GM12878 (cell line): ENCODE measurements around the gene FBXL17. TPM values are rescaled to one million over a fixed set of nuclear protein-coding genes. Genes with fewer than 3 reads are reported as not detected.

Source experiments
- CREM ChIP-seq: IDR thresholded peaks from 2 replicates; pipeline ENCODE4 v1.6.1; 2014; ENCODE audit warnings: antibody characterized with exemption, low read depth
- SIX5 ChIP-seq: IDR thresholded peaks from 2 replicates; pipeline ENCODE4 v1.6.1; 2011; ENCODE audit warnings: mild to moderate bottlenecking, low read depth, low read length, moderate library complexity; ENCODE audit not compliant: severe bottlenecking
- SP1 ChIP-seq: IDR thresholded peaks from one replicate; pipeline ENCODE4 v1.6.1; 2011; ENCODE audit warnings: low read depth, low read length
- ZBED1 ChIP-seq: IDR thresholded peaks from 2 replicates; pipeline ENCODE4 v1.6.1; 2016; ENCODE audit warnings: borderline replicate concordance
- polyA plus RNA-seq, 11 experiments: library from polyadenylated mRNA; depleted of rRNA in 4 of 11; unstranded in 6 of 11; stranded (reverse) in 5 of 11; fragments of >200 nt; fragmentation: Nextera tagmentation in 4 of 11; fragmentation: Illumina TruSeq in 1 of 11; extraction: Ambion mirVana in 4 of 11; extraction: Trizol in 1 of 11; gene quantifications; 1 replicate in 1 of 11; 2 replicates in 10 of 11; pipeline versions ENCODE4 v1.2.1 to v1.2.3, GENCODE V29; 2011 to 2016; ENCODE audit warnings: inconsistent platforms in 2 of 11, missing spikeins in 2 of 11, low read depth in 1 of 11
- total RNA-seq, 4 experiments: library from RNA; depleted of rRNA in 3 of 4; stranded (reverse); fragments of >200 nt in 3 of 4; fragmentation: Illumina TruSeq in 1 of 4; extraction: Trizol in 1 of 4; gene quantifications; 2 replicates each; pipeline versions ENCODE4 v1.2.1 to v1.2.3, GENCODE V29; 2013 to 2021
- TF ChIP-seq, protein P1 (sequence below): fragments of 450-650 bp; formaldehyde crosslinking; IDR thresholded peaks from 2 replicates; pipeline ENCODE4 v1.5.0; 2022; ENCODE audit warnings: mild to moderate bottlenecking, missing genetic modification characterization
- TF ChIP-seq, protein P2 (sequence below): fragments of 450-650 bp; IDR thresholded peaks from 2 replicates; pipeline ENCODE4 v1.6.1; 2018; ENCODE audit warnings: mild to moderate bottlenecking, low read depth, moderate library complexity; ENCODE audit not compliant: partially characterized antibody
- TF ChIP-seq, protein P3 (sequence below): fragments of 450-650 bp; IDR thresholded peaks from 2 replicates; pipeline ENCODE4 v1.6.1; 2017; ENCODE audit warnings: low read depth, mild to moderate bottlenecking, moderate library complexity
- TF ChIP-seq, protein P4 (sequence below), 3 experiments: IDR thresholded peaks in 2 of 3; conservative IDR thresholded peaks in 1 of 3; 2 replicates each; pipeline ENCODE4 v1.5.1; 2011; ENCODE audit warnings: low read depth in 3 of 3, low read length in 3 of 3, mild to moderate bottlenecking in 3 of 3, control low read depth in 2 of 3, moderate library complexity in 2 of 3, inconsistent platforms in 1 of 3, mixed read lengths in 1 of 3; ENCODE audit not compliant: control insufficient read depth in 2 of 3, insufficient read depth in 1 of 3; ENCODE audit errors: extremely low read depth in 1 of 3

The FBXL17 gene
- total and polyA plus RNA-seq, 10 of the 15 experiments (the other 5 are each of a cell fraction or from before 2014, with no cell fraction given): 0.88 to 9.0 (median 4.4) TPM

DNA sequence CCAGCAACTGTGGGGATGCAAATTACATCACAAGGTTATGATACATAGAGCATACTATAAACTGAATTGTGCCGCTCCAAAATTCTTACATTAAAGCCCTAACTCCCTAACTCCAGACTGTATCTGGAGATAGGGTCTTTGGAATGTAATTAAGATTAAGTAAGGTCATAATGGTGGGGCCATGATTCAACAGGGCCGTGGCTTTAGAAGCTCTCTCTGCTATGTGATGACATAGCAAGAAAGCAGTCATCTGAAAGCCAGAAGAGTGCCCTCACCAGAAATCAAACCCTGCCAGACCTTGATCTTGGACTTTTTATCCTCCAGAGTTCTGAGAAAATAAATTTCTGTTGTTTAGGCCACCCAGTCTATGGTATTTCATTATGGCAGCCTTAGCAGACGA lies 123.9 kb downstream of the FBXL17 start (continued):
- TF ChIP-seq, protein P1, sequence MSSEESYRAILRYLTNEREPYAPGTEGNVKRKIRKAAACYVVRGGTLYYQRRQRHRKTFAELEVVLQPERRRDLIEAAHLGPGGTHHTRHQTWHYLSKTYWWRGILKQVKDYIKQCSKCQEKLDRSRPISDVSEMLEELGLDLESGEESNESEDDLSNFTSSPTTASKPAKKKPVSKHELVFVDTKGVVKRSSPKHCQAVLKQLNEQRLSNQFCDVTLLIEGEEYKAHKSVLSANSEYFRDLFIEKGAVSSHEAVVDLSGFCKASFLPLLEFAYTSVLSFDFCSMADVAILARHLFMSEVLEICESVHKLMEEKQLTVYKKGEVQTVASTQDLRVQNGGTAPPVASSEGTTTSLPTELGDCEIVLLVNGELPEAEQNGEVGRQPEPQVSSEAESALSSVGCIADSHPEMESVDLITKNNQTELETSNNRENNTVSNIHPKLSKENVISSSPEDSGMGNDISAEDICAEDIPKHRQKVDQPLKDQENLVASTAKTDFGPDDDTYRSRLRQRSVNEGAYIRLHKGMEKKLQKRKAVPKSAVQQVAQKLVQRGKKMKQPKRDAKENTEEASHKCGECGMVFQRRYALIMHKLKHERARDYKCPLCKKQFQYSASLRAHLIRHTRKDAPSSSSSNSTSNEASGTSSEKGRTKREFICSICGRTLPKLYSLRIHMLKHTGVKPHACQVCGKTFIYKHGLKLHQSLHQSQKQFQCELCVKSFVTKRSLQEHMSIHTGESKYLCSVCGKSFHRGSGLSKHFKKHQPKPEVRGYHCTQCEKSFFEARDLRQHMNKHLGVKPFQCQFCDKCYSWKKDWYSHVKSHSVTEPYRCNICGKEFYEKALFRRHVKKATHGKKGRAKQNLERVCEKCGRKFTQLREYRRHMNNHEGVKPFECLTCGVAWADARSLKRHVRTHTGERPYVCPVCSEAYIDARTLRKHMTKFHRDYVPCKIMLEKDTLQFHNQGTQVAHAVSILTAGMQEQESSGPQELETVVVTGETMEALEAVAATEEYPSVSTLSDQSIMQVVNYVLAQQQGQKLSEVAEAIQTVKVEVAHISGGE (CRISPR knock-in tag): no peak
- no peak for TF ChIP-seq SP1
- TF ChIP-seq, protein P2, sequence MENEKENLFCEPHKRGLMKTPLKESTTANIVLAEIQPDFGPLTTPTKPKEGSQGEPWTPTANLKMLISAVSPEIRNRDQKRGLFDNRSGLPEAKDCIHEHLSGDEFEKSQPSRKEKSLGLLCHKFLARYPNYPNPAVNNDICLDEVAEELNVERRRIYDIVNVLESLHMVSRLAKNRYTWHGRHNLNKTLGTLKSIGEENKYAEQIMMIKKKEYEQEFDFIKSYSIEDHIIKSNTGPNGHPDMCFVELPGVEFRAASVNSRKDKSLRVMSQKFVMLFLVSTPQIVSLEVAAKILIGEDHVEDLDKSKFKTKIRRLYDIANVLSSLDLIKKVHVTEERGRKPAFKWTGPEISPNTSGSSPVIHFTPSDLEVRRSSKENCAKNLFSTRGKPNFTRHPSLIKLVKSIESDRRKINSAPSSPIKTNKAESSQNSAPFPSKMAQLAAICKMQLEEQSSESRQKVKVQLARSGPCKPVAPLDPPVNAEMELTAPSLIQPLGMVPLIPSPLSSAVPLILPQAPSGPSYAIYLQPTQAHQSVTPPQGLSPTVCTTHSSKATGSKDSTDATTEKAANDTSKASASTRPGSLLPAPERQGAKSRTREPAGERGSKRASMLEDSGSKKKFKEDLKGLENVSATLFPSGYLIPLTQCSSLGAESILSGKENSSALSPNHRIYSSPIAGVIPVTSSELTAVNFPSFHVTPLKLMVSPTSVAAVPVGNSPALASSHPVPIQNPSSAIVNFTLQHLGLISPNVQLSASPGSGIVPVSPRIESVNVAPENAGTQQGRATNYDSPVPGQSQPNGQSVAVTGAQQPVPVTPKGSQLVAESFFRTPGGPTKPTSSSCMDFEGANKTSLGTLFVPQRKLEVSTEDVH: no peak
- TF ChIP-seq CREM: no peak
- no peak for TF ChIP-seq SIX5
- no peak for TF ChIP-seq ZBED1
- TF ChIP-seq, protein P3, sequence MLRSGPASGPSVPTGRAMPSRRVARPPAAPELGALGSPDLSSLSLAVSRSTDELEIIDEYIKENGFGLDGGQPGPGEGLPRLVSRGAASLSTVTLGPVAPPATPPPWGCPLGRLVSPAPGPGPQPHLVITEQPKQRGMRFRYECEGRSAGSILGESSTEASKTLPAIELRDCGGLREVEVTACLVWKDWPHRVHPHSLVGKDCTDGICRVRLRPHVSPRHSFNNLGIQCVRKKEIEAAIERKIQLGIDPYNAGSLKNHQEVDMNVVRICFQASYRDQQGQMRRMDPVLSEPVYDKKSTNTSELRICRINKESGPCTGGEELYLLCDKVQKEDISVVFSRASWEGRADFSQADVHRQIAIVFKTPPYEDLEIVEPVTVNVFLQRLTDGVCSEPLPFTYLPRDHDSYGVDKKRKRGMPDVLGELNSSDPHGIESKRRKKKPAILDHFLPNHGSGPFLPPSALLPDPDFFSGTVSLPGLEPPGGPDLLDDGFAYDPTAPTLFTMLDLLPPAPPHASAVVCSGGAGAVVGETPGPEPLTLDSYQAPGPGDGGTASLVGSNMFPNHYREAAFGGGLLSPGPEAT: no peak
- TF ChIP-seq, protein P4, sequence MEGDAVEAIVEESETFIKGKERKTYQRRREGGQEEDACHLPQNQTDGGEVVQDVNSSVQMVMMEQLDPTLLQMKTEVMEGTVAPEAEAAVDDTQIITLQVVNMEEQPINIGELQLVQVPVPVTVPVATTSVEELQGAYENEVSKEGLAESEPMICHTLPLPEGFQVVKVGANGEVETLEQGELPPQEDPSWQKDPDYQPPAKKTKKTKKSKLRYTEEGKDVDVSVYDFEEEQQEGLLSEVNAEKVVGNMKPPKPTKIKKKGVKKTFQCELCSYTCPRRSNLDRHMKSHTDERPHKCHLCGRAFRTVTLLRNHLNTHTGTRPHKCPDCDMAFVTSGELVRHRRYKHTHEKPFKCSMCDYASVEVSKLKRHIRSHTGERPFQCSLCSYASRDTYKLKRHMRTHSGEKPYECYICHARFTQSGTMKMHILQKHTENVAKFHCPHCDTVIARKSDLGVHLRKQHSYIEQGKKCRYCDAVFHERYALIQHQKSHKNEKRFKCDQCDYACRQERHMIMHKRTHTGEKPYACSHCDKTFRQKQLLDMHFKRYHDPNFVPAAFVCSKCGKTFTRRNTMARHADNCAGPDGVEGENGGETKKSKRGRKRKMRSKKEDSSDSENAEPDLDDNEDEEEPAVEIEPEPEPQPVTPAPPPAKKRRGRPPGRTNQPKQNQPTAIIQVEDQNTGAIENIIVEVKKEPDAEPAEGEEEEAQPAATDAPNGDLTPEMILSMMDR (IDR thresholded peaks at IDR 0.05 in 2 of 3, conservative IDR thresholded peaks at IDR 0.05 in 1 of 3; ENCODE audit: control insufficient read depth in 2 of 3, extremely low read depth in 1 of 3, insufficient read depth in 1 of 3, low read depth in 3 of 3, low read length in 3 of 3): no peak
